ENCODE data around the gene PAQR4.

GRCh38 chr16:2964475-2965336 is 4.4 kb upstream of the PAQR4 start:
- TF ChIP-seq GATA2 (IDR thresholded peaks at IDR 0.05; ENCODE audit: low read depth, low read length) (no peak), GATA3 (IDR thresholded peaks at IDR 0.05; ENCODE audit: low read depth, low read length) (no peak)
